GM08714 (cell line): Measurements from ENCODE around the gene DTX4.
A peak's percentile ranks its signal among the peaks of the same experiment; 100 is the strongest.

Experiments used
- H3K4me3 ChIP-seq: fragments of 200-500 bp; sonication (Bioruptor generic); 2 replicates; pipeline ENCODE4 v1.5.1; 2014; ENCODE audit warnings: mild to moderate bottlenecking, low read length, inconsistent platforms
- ZNF274 ChIP-seq: IDR thresholded peaks from 2 replicates; pipeline ENCODE4 v1.6.1; 2012; ENCODE audit warnings: mild to moderate bottlenecking, low read depth, low read length

DTX4 gene

GRCh38 chr11:59212744-59213631 lies 41.1 kb downstream of the DTX4 start, which contains the start of gene MPEG1:
Gene MPEG1, minus strand, starts transcription at chr11:59212927. Its CDS starts 62 bp downstream, at chr11:59212865.
- no peak for TF ChIP-seq ZNF274
- peak within 1 kb of the TSS; percentile 47; the same call in 1 of the 2 replicates for H3K4me3 ChIP-seq

GRCh38 chr11:59214141-59214893 lies 42.4 kb downstream of the DTX4 start:
- no peak overlapping the region for H3K4me3 ChIP-seq

DNA sequence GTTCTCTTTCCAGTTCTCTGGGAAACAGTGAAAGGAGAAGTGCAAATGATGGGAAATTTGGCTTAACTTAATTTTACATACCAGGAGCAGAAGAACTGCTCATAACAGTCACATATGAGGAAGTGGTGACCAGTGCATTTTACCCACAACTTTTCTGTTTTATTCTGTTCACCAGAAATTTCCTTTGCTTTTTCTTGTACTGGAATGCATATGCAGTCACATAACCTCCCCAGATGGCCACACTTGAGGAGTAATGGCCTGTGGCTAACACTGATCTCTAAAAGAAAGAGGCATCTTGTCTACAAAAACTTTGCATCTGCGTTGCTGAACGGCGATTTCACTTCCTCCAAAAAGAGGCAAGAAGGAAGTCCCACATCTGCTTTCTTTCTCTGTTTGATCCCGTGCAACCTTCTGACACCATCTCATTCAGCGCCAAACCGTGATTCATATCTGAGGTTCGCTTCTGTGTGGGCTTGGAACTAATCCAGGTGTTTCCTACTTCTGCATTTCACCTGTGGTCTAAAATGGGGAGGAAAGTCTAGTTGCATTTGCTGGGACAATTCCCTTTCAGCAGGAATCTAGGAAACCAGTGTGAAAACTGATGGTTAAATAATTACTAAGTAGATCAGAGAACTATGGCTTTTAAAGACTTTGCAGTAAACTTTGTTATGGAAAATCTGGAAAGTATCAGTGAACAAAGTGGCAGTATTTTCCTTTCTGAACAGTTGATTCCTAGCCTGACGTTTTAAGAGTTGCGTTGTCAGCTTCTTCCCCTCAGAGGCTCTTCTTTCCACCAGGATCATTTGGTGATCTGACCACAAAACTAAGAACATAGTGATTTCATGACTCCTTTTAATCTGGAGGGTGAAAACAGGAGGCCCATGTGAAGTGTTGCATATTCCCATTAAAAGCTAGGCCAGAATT lies 45.0 kb downstream of the DTX4 start:
- H3K4me3 ChIP-seq: no peak overlapping the region
- TF ChIP-seq ZNF274: no peak

More at GRCh38 chr11:59214141-59214893, 42.4 kb downstream of the DTX4 start:
- TF ChIP-seq ZNF274: no peak

GRCh38 chr11:59218319-59218718 lies 46.4 kb downstream of the DTX4 start:
- TF ChIP-seq ZNF274: no peak
- no peak overlapping the region for H3K4me3 ChIP-seq

- H3K4me3 ChIP-seq: no peak overlapping the region
- TF ChIP-seq ZNF274: no peak
Measured at GRCh38 chr11:59218893-59219292, 47.0 kb downstream of the DTX4 start.

GRCh38 chr11:59219836-59220235 lies 47.9 kb downstream of the DTX4 start:
- no peak for TF ChIP-seq ZNF274
- no peak overlapping the region for H3K4me3 ChIP-seq

- no peak for TF ChIP-seq ZNF274
- H3K4me3 ChIP-seq: no peak overlapping the region
Measured at GRCh38 chr11:59221441-59221840, 49.5 kb downstream of the DTX4 start.

DNA sequence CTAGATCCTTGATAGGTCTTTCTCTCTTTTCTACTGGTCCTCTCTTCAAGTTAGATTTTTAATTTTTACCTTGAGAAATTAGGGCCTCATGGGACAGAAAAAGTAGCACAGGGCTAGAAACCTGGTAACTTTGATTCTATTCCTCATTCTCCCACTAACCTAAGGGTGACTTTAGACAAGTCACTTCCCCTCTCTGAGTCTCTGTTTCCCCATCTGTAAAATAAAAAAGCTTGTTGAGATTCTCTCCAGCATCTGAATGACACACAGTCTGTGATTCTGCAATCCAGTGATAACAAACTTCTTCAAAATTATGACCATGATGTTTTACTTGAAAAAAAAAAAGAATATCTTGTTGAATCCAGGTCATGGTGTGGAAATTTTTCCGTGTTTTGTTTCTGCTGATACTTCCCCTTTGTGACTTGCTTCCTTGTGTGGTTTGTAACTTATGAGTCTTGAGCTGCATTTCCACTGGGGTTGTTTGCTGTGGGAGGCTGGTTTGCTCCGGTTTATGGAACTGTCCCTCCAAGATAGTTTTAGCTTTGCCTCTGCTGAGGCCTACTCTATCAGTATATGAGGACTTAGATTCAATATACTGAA lies 50.6 kb downstream of the DTX4 start:
- H3K4me3 ChIP-seq: no peak overlapping the region
- TF ChIP-seq ZNF274: no peak

DNA sequence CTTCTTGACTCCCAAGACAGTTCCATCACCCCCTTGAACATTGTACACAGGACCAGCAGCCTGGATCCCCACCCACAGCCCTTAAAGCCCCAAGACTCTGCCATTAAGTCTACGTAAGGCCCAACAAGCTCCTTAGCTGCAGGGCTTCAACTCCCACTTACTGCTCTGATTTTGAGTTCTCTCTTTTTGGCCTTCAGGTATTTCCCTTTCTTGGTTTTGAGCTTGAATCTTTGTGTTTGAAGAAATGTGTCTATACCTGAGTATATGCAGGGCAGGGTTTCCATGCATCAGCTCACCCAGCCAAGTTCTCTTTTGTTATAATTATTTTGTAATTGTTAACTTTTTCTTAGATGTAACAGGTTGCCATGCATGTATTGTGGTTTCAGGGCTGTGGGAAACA lies 51.2 kb downstream of the DTX4 start:
- TF ChIP-seq ZNF274: no peak

GRCh38 chr11:59223611-59224010 lies 51.7 kb downstream of the DTX4 start:
- no peak overlapping the region for H3K4me3 ChIP-seq
- TF ChIP-seq ZNF274: no peak

More for the DNA sequence above, 51.2 kb downstream of the DTX4 start:
- no peak overlapping the region for H3K4me3 ChIP-seq

GRCh38 chr11:59224351-59224928 lies 52.5 kb downstream of the DTX4 start:
- TF ChIP-seq ZNF274: no peak
- no peak overlapping the region; the same call in 1 of the 2 replicates for H3K4me3 ChIP-seq

DNA sequence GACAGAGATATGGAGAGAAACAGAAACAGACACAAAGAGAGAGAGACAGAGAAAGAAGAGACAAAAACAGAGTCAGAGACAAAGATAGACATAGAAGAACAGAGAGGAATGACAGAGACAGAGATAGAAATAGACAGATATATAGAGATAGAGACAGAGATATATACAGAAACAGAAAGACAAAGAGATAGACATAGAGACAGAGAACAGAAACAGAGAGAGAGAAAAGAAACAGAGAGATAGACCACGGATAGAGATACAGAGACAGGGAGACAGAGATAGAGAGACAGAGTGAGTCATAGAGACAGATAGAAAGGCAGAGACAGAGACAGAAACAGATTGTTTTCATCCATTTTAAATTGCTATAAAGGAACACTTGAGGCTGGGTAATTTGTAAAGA lies 53.1 kb downstream of the DTX4 start:
- no peak for TF ChIP-seq ZNF274
- no peak overlapping the region; the same call in 1 of the 2 replicates for H3K4me3 ChIP-seq

DNA sequence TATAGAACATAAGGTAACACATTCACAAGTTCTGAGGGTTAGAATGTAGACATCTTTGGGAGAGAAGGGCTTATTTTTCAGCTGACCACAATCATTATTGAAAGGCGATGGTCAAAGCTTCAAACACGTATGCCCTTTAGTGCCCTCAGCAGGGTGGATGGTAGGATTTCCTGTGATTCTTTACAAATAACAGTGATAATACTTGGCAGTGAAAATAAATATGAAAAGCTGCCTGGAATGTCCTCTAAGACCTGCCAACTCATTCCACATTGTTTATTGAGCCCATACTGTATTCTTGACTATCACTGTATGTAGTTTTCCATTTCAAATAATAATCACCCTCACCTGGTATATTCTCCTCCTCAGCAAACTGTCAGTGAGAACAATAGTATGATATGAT lies 54.5 kb downstream of the DTX4 start:
- no peak for TF ChIP-seq ZNF274
- no peak overlapping the region for H3K4me3 ChIP-seq
